Right lung (tissue), 5 donors: ENCODE measurements around the gene ZMYND11. TPM values are rescaled to one million over a fixed set of nuclear protein-coding genes. Genes with fewer than 3 reads are reported as not detected.
"Not testable (repeated sequence)": the region's sequence is repeated elsewhere in the genome, so short reads cannot be mapped to it uniquely, and the experiment has no call there.

Source experiments
- DNase-seq, 2 donors: peaks; one replicate each; pipeline ENCODE4 v3.0.0-alpha.2; 2013
- polyA plus RNA-seq, 5 donors: library from polyadenylated mRNA; unstranded; fragments of 120-200 nt; gene quantifications; one replicate each; pipeline versions ENCODE4 v1.2.1 to v1.2.3, GENCODE V29; 2013; ENCODE audit warnings: inconsistent platforms in 1 of 5, low replicate concordance in 1 of 5; ENCODE audit not compliant: insufficient read length in 5 of 5, insufficient read depth in 1 of 5

Gene ZMYND11
- polyA plus RNA-seq, 5 donors = 87.6 to 131 (median 124) TPM

GRCh38 chr10:241966-242643 is 106.8 kb downstream of the ZMYND11 start:
- DNase-seq = no peak

GRCh38 chr10:244227-244626 is 109.0 kb downstream of the ZMYND11 start:
- no peak for DNase-seq

GRCh38 chr10:246431-246830 is 111.2 kb downstream of the ZMYND11 start:
- DNase-seq = no peak

GRCh38 chr10:247480-247879 is 112.2 kb downstream of the ZMYND11 start:
- no peak for DNase-seq

GRCh38 chr10:248307-248706 is 113.1 kb downstream of the ZMYND11 start:
- no peak for DNase-seq

- no peak for DNase-seq
Observed at GRCh38 chr10:251982-252582, 116.8 kb downstream of the ZMYND11 start.

- DNase-seq = no peak
Observed at GRCh38 chr10:260819-261429, 125.7 kb downstream of the ZMYND11 start.

GRCh38 chr10:264160-265073 is 129.2 kb downstream of the ZMYND11 start:
- not testable (repeated sequence) for DNase-seq

GRCh38 chr10:265074-265440 is 129.8 kb downstream of the ZMYND11 start:
- not testable (repeated sequence) for DNase-seq

GRCh38 chr10:265816-266588 is 130.7 kb downstream of the ZMYND11 start:
- DNase-seq = not testable (repeated sequence)

GRCh38 chr10:266974-267425 is 131.7 kb downstream of the ZMYND11 start:
- no peak for DNase-seq

GRCh38 chr10:267705-268104 is 132.4 kb downstream of the ZMYND11 start:
- DNase-seq = no peak

- DNase-seq = no peak
Observed at GRCh38 chr10:269440-270074, 134.3 kb downstream of the ZMYND11 start.

- DNase-seq = no peak
Observed at GRCh38 chr10:271201-271600, 135.9 kb downstream of the ZMYND11 start.

- no peak for DNase-seq
Observed at GRCh38 chr10:271722-272121, 136.5 kb downstream of the ZMYND11 start.

GRCh38 chr10:273088-273487 is 137.8 kb downstream of the ZMYND11 start:
- DNase-seq = no peak

GRCh38 chr10:274866-275265 is 139.6 kb downstream of the ZMYND11 start:
- DNase-seq = no peak

GRCh38 chr10:275680-276079 is 140.4 kb downstream of the ZMYND11 start:
- DNase-seq = no peak

GRCh38 chr10:277963-278362 is 142.7 kb downstream of the ZMYND11 start:
- DNase-seq = no peak

GRCh38 chr10:278707-279106 is 143.5 kb downstream of the ZMYND11 start:
- DNase-seq = no peak

- no peak for DNase-seq
Observed at GRCh38 chr10:279232-279631, 144.0 kb downstream of the ZMYND11 start.
